ENCODE data around the gene OXSM.

The OXSM gene

GRCh38 chr3:25804676-25805075 lies 14.8 kb downstream of the OXSM start:
- DNase-seq (ENCODE audit: low read depth in 2 of 2), result no peak

DNA sequence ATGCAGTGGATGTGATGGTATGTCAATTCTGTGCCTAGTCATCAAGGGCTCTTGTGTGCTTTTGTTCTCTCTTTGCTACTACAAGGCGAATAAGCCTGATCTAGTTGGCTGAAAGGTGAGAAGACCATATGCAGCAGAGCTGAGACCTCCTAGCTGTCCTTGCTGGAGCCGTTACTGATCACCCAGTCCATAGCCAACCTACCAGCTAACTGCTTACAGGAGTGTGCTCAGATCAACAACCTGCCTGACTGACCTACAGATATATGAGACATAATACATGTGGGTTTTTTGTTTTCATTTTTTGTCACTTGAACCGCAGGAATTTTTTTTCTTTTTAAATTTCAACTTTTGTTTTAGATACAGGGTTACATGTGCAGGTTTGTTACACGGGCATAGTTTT lies 22.8 kb downstream of the OXSM start:
- DNase-seq (ENCODE audit: low read depth in 2 of 2), result no peak

- no peak for DNase-seq (ENCODE audit: low read depth in 2 of 2)
Measured at GRCh38 chr3:25817107-25817506, 27.2 kb downstream of the OXSM start.

- no peak for DNase-seq (ENCODE audit: low read depth in 2 of 2)
Measured at GRCh38 chr3:25817638-25818037, 27.7 kb downstream of the OXSM start.

DNA sequence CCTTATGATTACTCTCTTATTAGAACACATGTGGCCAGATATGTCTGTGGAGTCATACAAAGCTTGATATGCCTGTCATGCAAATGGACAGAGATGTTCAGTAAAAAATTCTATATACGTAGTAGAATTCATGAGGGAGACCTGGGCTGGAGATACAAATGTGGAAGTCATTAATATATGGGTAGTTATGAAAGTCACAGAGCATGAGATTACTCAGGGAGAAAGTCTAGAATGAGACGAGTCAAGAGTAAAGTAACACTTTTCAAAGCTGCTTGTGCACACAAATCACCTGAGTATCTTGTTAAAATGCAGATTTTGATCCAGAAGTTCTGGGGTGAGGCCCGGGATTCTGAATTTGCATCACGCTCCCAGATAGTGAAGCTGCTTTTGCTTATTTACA lies 28.4 kb downstream of the OXSM start:
- DNase-seq (ENCODE audit: low read depth in 2 of 2), result no peak

DNA sequence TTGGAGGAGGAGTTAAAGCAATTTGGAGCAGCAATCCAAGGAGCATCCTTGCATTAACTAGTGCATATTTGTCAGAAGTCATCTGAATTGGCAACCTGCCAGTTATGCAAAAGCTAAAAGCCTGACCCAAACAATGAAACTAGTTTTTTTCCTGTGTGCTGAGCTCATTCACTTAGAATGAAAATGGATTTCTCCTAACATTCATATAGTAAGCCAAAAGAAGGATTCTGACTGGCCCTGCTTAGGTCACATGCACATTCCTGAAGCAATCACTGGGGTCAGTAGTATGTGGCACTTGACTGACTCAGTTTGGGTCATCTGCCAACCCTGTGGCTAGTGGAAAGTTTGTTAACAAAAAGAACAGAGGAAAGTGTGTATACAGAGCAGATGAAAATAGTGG lies 30.5 kb downstream of the OXSM start:
- DNase-seq (ENCODE audit: low read depth in 2 of 2), result no peak

GRCh38 chr3:25820816-25821486 lies 31.1 kb downstream of the OXSM start:
- no peak for DNase-seq (ENCODE audit: low read depth in 2 of 2)

GRCh38 chr3:25821746-25822573 lies 32.1 kb downstream of the OXSM start:
- DNase-seq (ENCODE audit: low read depth in 2 of 2), result no peak

GRCh38 chr3:25823314-25823713 lies 33.4 kb downstream of the OXSM start:
- no peak for DNase-seq (ENCODE audit: low read depth in 2 of 2)

GRCh38 chr3:25826510-25826909 lies 36.6 kb downstream of the OXSM start:
- DNase-seq (ENCODE audit: low read depth in 2 of 2), result no peak

- no peak for DNase-seq (ENCODE audit: low read depth in 2 of 2)
Measured at GRCh38 chr3:25830373-25831280, 40.7 kb downstream of the OXSM start.

- DNase-seq (ENCODE audit: low read depth in 2 of 2), result no peak
Measured at GRCh38 chr3:25831578-25831977, 41.7 kb downstream of the OXSM start.

- DNase-seq (ENCODE audit: low read depth in 2 of 2), result no peak
Measured at GRCh38 chr3:25834346-25834745, 44.5 kb downstream of the OXSM start.

GRCh38 chr3:25836579-25836978 lies 46.7 kb downstream of the OXSM start:
- DNase-seq (ENCODE audit: low read depth in 2 of 2), result no peak

GRCh38 chr3:25837038-25837437 lies 47.1 kb downstream of the OXSM start:
- DNase-seq (ENCODE audit: low read depth in 2 of 2), result no peak

GRCh38 chr3:25840099-25840498 lies 50.2 kb downstream of the OXSM start:
- no peak for DNase-seq (ENCODE audit: low read depth in 2 of 2)

GRCh38 chr3:25843332-25843731 lies 53.4 kb downstream of the OXSM start:
- no peak for DNase-seq (ENCODE audit: low read depth in 2 of 2)
